ENCODE data around the gene MFSD2A. TPM values are rescaled to one million over a fixed set of nuclear protein-coding genes. Genes with fewer than 3 reads are reported as not detected.
"Not testable (repeated sequence)": the region's sequence is repeated elsewhere in the genome, so short reads cannot be mapped to it uniquely, and the experiment has no call there.

MFSD2A gene
- total RNA-seq, 1 donor from 2014 or later, result 15.5 TPM

GRCh38 chr1:39962964-39963363 lies 8.0 kb downstream of the MFSD2A start:
- not testable (repeated sequence) for FAIRE-seq; DNase-seq (ENCODE audit: low spot score in 2 of 2)

GRCh38 chr1:39964552-39964951 lies 9.6 kb downstream of the MFSD2A start:
- no peak for DNase-seq (ENCODE audit: low spot score in 2 of 2)
- FAIRE-seq, result no peak

GRCh38 chr1:39965044-39965443 lies 10.1 kb downstream of the MFSD2A start:
- FAIRE-seq, result no peak
- no peak for DNase-seq (ENCODE audit: low spot score in 2 of 2)

GRCh38 chr1:39969048-39969447 lies 14.1 kb downstream of the MFSD2A start:
- FAIRE-seq (no peak), DNase-seq (ENCODE audit: low spot score in 2 of 2) (no peak)

GRCh38 chr1:39969531-39970270 lies 14.8 kb downstream of the MFSD2A start:
- DNase-seq (ENCODE audit: low spot score in 2 of 2), result no peak
- FAIRE-seq, result no peak

GRCh38 chr1:39970274-39970673 lies 15.3 kb downstream of the MFSD2A start:
- FAIRE-seq (no peak), DNase-seq (ENCODE audit: low spot score in 2 of 2) (no peak)

- no peak for FAIRE-seq
- no peak for DNase-seq (ENCODE audit: low spot score in 2 of 2)
These were observed 16.2 kb downstream of the MFSD2A start for GRCh38 chr1:39971138-39971537.

GRCh38 chr1:39973503-39974135 lies 18.7 kb downstream of the MFSD2A start:
- no peak for FAIRE-seq
- DNase-seq (ENCODE audit: low spot score in 2 of 2), result peak; percentile 55 to 78

- FAIRE-seq, result no peak
- DNase-seq (ENCODE audit: low spot score in 2 of 2), result no peak
These were observed 21.8 kb downstream of the MFSD2A start for GRCh38 chr1:39976732-39977131.

GRCh38 chr1:39977202-39977601 lies 22.3 kb downstream of the MFSD2A start:
- DNase-seq (ENCODE audit: low spot score in 2 of 2) (no peak), FAIRE-seq (no peak)

GRCh38 chr1:39979654-39980053 lies 24.7 kb downstream of the MFSD2A start:
- DNase-seq (ENCODE audit: low spot score in 2 of 2) (no peak), FAIRE-seq (no peak)

GRCh38 chr1:39980555-39981313 lies 25.8 kb downstream of the MFSD2A start:
- DNase-seq (ENCODE audit: low spot score in 2 of 2), result no peak
- no peak for FAIRE-seq

GRCh38 chr1:39981385-39981784 lies 26.4 kb downstream of the MFSD2A start:
- FAIRE-seq, result no peak
- no peak for DNase-seq (ENCODE audit: low spot score in 2 of 2)

- no peak for FAIRE-seq
- DNase-seq (ENCODE audit: low spot score in 2 of 2), result no peak
These were observed 27.0 kb downstream of the MFSD2A start for GRCh38 chr1:39981945-39982344.

- not testable (repeated sequence) for DNase-seq (ENCODE audit: low spot score in 2 of 2); FAIRE-seq
These were observed 29.5 kb downstream of the MFSD2A start for GRCh38 chr1:39984480-39984879.

- no peak for FAIRE-seq
These were observed 30.0 kb downstream of the MFSD2A start for GRCh38 chr1:39984951-39985350.

GRCh38 chr1:39987869-39988268 lies 32.9 kb downstream of the MFSD2A start:
- no peak for DNase-seq (ENCODE audit: low spot score in 2 of 2)
- no peak for FAIRE-seq

More at GRCh38 chr1:39984951-39985350, 30.0 kb downstream of the MFSD2A start:
- no peak for DNase-seq (ENCODE audit: low spot score in 2 of 2)

- no peak for FAIRE-seq
- no peak for DNase-seq (ENCODE audit: low spot score in 2 of 2)
These were observed 33.8 kb downstream of the MFSD2A start for GRCh38 chr1:39988618-39989343.

- DNase-seq (ENCODE audit: low spot score in 2 of 2) (no peak), FAIRE-seq (no peak)
These were observed 35.5 kb downstream of the MFSD2A start for GRCh38 chr1:39990428-39990827.

GRCh38 chr1:39992234-39992633 lies 37.3 kb downstream of the MFSD2A start:
- no peak for DNase-seq (ENCODE audit: low spot score in 2 of 2)

GRCh38 chr1:39992888-39993287 lies 37.9 kb downstream of the MFSD2A start:
- no peak for DNase-seq (ENCODE audit: low spot score in 2 of 2)
- no peak for FAIRE-seq

More at GRCh38 chr1:39992234-39992633, 37.3 kb downstream of the MFSD2A start:
- FAIRE-seq, result no peak

Data from frontal cortex (tissue), 4 donors.